Mucosa of descending colon (tissue), 3 donors: ENCODE results near the gene CPA5. TPM values are rescaled to one million over a fixed set of nuclear protein-coding genes. Genes with fewer than 3 reads are reported as not detected.

Experiments
- ATAC-seq: fragments of 200-7000 bp; cut with Tn5 transposase; one replicate; pipeline ENCODE4 v1.9.1; 2020; ENCODE audit warnings: mild to moderate bottlenecking, moderate library complexity
- DNase-seq, 3 donors: peaks; one replicate each; pipeline ENCODE4 v3.0.0-alpha.2; 2020
- H3K36me3 ChIP-seq: fragments of 200-600 bp; one replicate; pipeline ENCODE4 v1.8.0; 2021; ENCODE audit warnings: low read depth, mild to moderate bottlenecking
- H3K4me1 ChIP-seq: fragments of 200-600 bp; one replicate; pipeline ENCODE4 v1.8.0; 2021; ENCODE audit warnings: low read depth, mild to moderate bottlenecking
- H3K4me3 ChIP-seq: fragments of 200-600 bp; one replicate; pipeline ENCODE4 v1.8.0; 2021; ENCODE audit warnings: mild to moderate bottlenecking
- H3K9me3 ChIP-seq: fragments of 200-600 bp; one replicate; pipeline ENCODE4 v1.8.0; 2021; ENCODE audit warnings: mild to moderate bottlenecking
- CTCF ChIP-seq: fragments of 200-600 bp; IDR thresholded peaks from one replicate; pipeline ENCODE4 v1.8.0; 2022; ENCODE audit warnings: antibody characterized with exemption, mild to moderate bottlenecking
- intact Hi-C, 2 donors: fragments of 100-400 bp; cut with DNase I in 1 of 2; cut with micrococcal nuclease in 1 of 2; formaldehyde crosslinking; loops; one replicate each; pipeline versions ENCODE4 v1.11.0 to v1.11.1; 2022; cut with DNase I, micrococcal nuclease
- total RNA-seq, 3 donors: library from RNA; stranded (reverse); fragmentation: NEBNext Ultra II Directional in 2 of 3; extraction: Animal tissue kit (Norgen Biotek cat#: 25700) in 2 of 3; gene quantifications; one replicate each; pipeline versions ENCODE4 v1.2.1 to v1.2.4, GENCODE V29; 2021 to 2023
- donor health status: DM: no; HTN: no; CAD: no; lungs with moderate emphysema.
- donor health status: DM: no; HTN: no; CAD: no.
- donor health status: DM: no; HTN: yes; CAD: no.

CPA5 gene
- total RNA-seq, 3 donors from 2014 or later = not detected

- Histone ChIP-seq H3K4me3 (no peak overlapping the region), H3K9me3 (no peaks in the 10 kb centered on the region), H3K36me3 (no peaks in the 10 kb centered on the region), H3K4me1 (no peaks in the 10 kb centered on the region)
- intact Hi-C loops = no loop called here
- DNase-seq (no peak), ATAC-seq (no peak)
- TF ChIP-seq CTCF = no peak
Measured at GRCh38 chr7:130384841-130385599, 40.4 kb downstream of the CPA5 start.

- Histone ChIP-seq H3K36me3 (no peaks in the 10 kb centered on the region), H3K9me3 (no peaks in the 10 kb centered on the region), H3K4me3 (no peak overlapping the region), H3K4me1 (no peaks in the 10 kb centered on the region)
- DNase-seq (no peak), ATAC-seq (no peak)
- TF ChIP-seq CTCF = no peak
- intact Hi-C loops = no loop called here
Measured at GRCh38 chr7:130385600-130386066, 41.0 kb downstream of the CPA5 start.

GRCh38 chr7:130386876-130387275 lies 42.3 kb downstream of the CPA5 start:
- TF ChIP-seq CTCF = no peak
- no peaks in the 10 kb centered on the region for H3K36me3 ChIP-seq
- intact Hi-C loops = no loop called here
- DNase-seq (no peak), ATAC-seq (no peak)
- no peaks in the 10 kb centered on the region for H3K4me1 ChIP-seq
- no peaks in the 10 kb centered on the region for H3K9me3 ChIP-seq
- no peak overlapping the region for H3K4me3 ChIP-seq

GRCh38 chr7:130387306-130387627 lies 42.7 kb downstream of the CPA5 start:
- Histone ChIP-seq H3K9me3 (no peaks in the 10 kb centered on the region), H3K4me1 (no peaks in the 10 kb centered on the region), H3K36me3 (no peaks in the 10 kb centered on the region), H3K4me3 (no peak overlapping the region)
- no peak for TF ChIP-seq CTCF
- no peak for ATAC-seq
- intact Hi-C loops = no loop called here
- no peak for DNase-seq

- Histone ChIP-seq H3K36me3 (no peaks in the 10 kb centered on the region), H3K4me1 (no peaks in the 10 kb centered on the region), H3K4me3 (no peak overlapping the region), H3K9me3 (no peaks in the 10 kb centered on the region)
- no peak for TF ChIP-seq CTCF
- DNase-seq (no peak), ATAC-seq (no peak)
- intact Hi-C loops = no loop called here
Measured at GRCh38 chr7:130387628-130388403, 43.2 kb downstream of the CPA5 start.
